HCT116 (cell line): ENCODE measurements around the gene MINDY1. TPM values are rescaled to one million over a fixed set of nuclear protein-coding genes. Genes with fewer than 3 reads are reported as not detected.

ENCODE experiments used
- ATAC-seq: fragments of 200-7000 bp; cut with Tn5 transposase; 2 replicates; pipeline ENCODE4 v1.9.1; 2020; ENCODE audit warnings: mild to moderate bottlenecking, moderate library complexity
- BruUV-seq: library from RNA; stranded (reverse); fragments of 400-500 nt; replicated peaks from 2 replicates; lab custom pipeline; 2021; lab: Mats Ljungman, UMichigan
- CTCF ChIA-PET: fragments of 300-600 bp; sonication (Branson Sonifier 250); formaldehyde crosslinking; loops from one replicate; lab custom pipeline; 2021; ENCODE audit warnings: antibody characterized with exemption; lab: Charles Lee
- POLR2A ChIA-PET: fragments of 300-600, 350-600 bp; sonication (Branson Sonifier 250); formaldehyde crosslinking; loops from one replicate; lab custom pipeline; 2021; ENCODE audit warnings: antibody characterized with exemption; lab: Charles Lee
- RAD21 ChIA-PET, 2 experiments: fragments of 300-600 bp; sonication (Branson Sonifier 250); formaldehyde crosslinking; loops; one replicate each; lab custom pipeline; 2023; ENCODE audit warnings: low total read pairs in 2 of 2; ENCODE audit not compliant: uncharacterized antibody in 2 of 2, unreplicated experiment in 2 of 2, low non-redundant PET in 1 of 2; lab: Charles Lee
- DNase-seq: peaks from one replicate; pipeline ENCODE4 v3.0.0-alpha.2; 2010; ENCODE audit warnings: low read depth, low spot score
- H2AFZ ChIP-seq: fragments of 200-600 bp; shearing (Covaris generic), sonication (generic); 2 replicates; pipeline ENCODE4 v1.6.1; 2017; ENCODE audit warnings: low read depth, mixed run types, mixed read lengths, antibody characterized with exemption, low read length; ENCODE audit not compliant: poor library complexity, severe bottlenecking
- H3K27ac ChIP-seq: 2 replicates; pipeline ENCODE4 v1.5.1; 2012; ENCODE audit warnings: low read depth, low read length
- H3K27me3 ChIP-seq: fragments of 200-600 bp; sonication (generic); 2 replicates; pipeline ENCODE4 v1.6.1; 2016; ENCODE audit warnings: mixed run types, low read length, mixed read lengths; ENCODE audit not compliant: insufficient read depth
- H3K36me3 ChIP-seq, 2 experiments: fragments of 200-500 bp in 1 of 2; fragments of 200-600 bp in 1 of 2; sonication (Bioruptor generic) in 1 of 2; sonication (generic) in 1 of 2; 2 replicates each; pipeline versions ENCODE4 v1.5.1 to v1.6.1; 2014 to 2016; ENCODE audit warnings: low read length in 2 of 2, inconsistent platforms in 1 of 2, mixed read lengths in 1 of 2, mixed run types in 1 of 2; ENCODE audit not compliant: insufficient read depth in 2 of 2, control insufficient read depth in 1 of 2
- H3K4me1 ChIP-seq, 2 experiments: fragments of 200-600 bp in 1 of 2; sonication (generic) in 1 of 2; 2 replicates each; pipeline versions ENCODE4 v1.5.1 to v1.6.1; 2012 to 2017; ENCODE audit warnings: low read length in 2 of 2, inconsistent platforms in 1 of 2, mild to moderate bottlenecking in 1 of 2, mixed read lengths in 1 of 2, mixed run types in 1 of 2, moderate library complexity in 1 of 2; ENCODE audit not compliant: insufficient read depth in 2 of 2, control insufficient read depth in 1 of 2
- H3K4me2 ChIP-seq: fragments of 200-600 bp; sonication (generic); 2 replicates; pipeline ENCODE4 v1.6.1; 2017; ENCODE audit warnings: mixed run types, low read length, mixed read lengths
- H3K4me3 ChIP-seq, 2 experiments: fragments of 200-600 bp in 1 of 2; sonication (generic) in 1 of 2; replicated peaks in 1 of 2; 2 replicates each; pipeline ENCODE4 v1.5.1; 2011 to 2016; ENCODE audit warnings: low read length in 2 of 2, control low read depth in 1 of 2, low read depth in 1 of 2, mild to moderate bottlenecking in 1 of 2, mixed read lengths in 1 of 2, mixed run types in 1 of 2
- H3K79me2 ChIP-seq: fragments of 200-600 bp; sonication (generic); 2 replicates; pipeline ENCODE4 v1.6.1; 2017; ENCODE audit warnings: mild to moderate bottlenecking, mixed run types, low read length, moderate library complexity, mixed read lengths; ENCODE audit not compliant: insufficient read depth
- H3K9ac ChIP-seq: fragments of 200-600 bp; sonication (generic); 2 replicates; pipeline ENCODE4 v1.6.1; 2016; ENCODE audit warnings: low read length, mixed read lengths
- H3K9me2 ChIP-seq: fragments of 200-600 bp; sonication (generic), shearing (Covaris generic); 2 replicates; pipeline ENCODE4 v1.6.1; 2017; ENCODE audit warnings: mixed run types, mild to moderate bottlenecking, moderate library complexity; ENCODE audit not compliant: insufficient read depth
- H3K9me3 ChIP-seq, 2 experiments: fragments of 200-500 bp in 1 of 2; fragments of 200-600 bp in 1 of 2; sonication (Bioruptor generic) in 1 of 2; sonication (generic) in 1 of 2; 2 replicates each; pipeline ENCODE4 v1.6.1; 2014 to 2017; ENCODE audit warnings: low read length in 2 of 2, mixed read lengths in 2 of 2, inconsistent platforms in 1 of 2, low read depth in 1 of 2, mild to moderate bottlenecking in 1 of 2, mixed run types in 1 of 2, moderate library complexity in 1 of 2; ENCODE audit not compliant: control insufficient read depth in 1 of 2, insufficient read depth in 1 of 2
- H4K20me1 ChIP-seq: fragments of 200-600 bp; sonication (generic), shearing (Covaris generic); 2 replicates; pipeline ENCODE4 v1.6.1; 2017; ENCODE audit warnings: mixed run types, mild to moderate bottlenecking, moderate library complexity; ENCODE audit not compliant: insufficient read depth
- CBX3 ChIP-seq: IDR thresholded peaks from 2 replicates; pipeline ENCODE4 v1.6.1; 2012; ENCODE audit warnings: low read depth
- CEBPB ChIP-seq: IDR thresholded peaks from 2 replicates; pipeline ENCODE4 v1.6.1; 2012; ENCODE audit warnings: low read depth
- CTCF ChIP-seq, 3 experiments: fragments of 200-600 bp in 1 of 3; sonication (generic) in 1 of 3; IDR thresholded peaks in 2 of 3; conservative IDR thresholded peaks in 1 of 3; 2 replicates each; pipeline ENCODE4 v1.5.1; 2012 to 2017; ENCODE audit warnings: low read depth in 2 of 3, low read length in 2 of 3, antibody characterized with exemption in 1 of 3, borderline replicate concordance in 1 of 3, control low read depth in 1 of 3, mild to moderate bottlenecking in 1 of 3, mixed read lengths in 1 of 3, mixed run types in 1 of 3, moderate library complexity in 1 of 3; ENCODE audit not compliant: insufficient read depth in 1 of 3
- EGR1 ChIP-seq: IDR thresholded peaks from 2 replicates; pipeline ENCODE4 v1.6.1; 2012; ENCODE audit warnings: low read depth
- ELF1 ChIP-seq: IDR thresholded peaks from 2 replicates; pipeline ENCODE4 v1.6.1; 2012; ENCODE audit warnings: low read depth, borderline replicate concordance
- EZH2phosphoT487 ChIP-seq: fragments of 200-600 bp; IDR thresholded peaks from 2 replicates; pipeline ENCODE4 v1.6.1; 2018; ENCODE audit warnings: antibody characterized with exemption, borderline replicate concordance
- FOSL1 ChIP-seq: IDR thresholded peaks from 2 replicates; pipeline ENCODE4 v1.6.1; 2012; ENCODE audit warnings: low read depth
- POLR2A ChIP-seq: IDR thresholded peaks from 2 replicates; pipeline ENCODE4 v1.7.0; 2011; ENCODE audit warnings: borderline replicate concordance; ENCODE audit not compliant: insufficient read depth, insufficient read length; ENCODE audit errors: extremely low read depth
- POLR2AphosphoS5 ChIP-seq: IDR thresholded peaks from 2 replicates; pipeline ENCODE4 v1.6.1; 2011; ENCODE audit warnings: mild to moderate bottlenecking, low read depth, low read length, moderate library complexity
- RAD21 ChIP-seq: IDR thresholded peaks from 2 replicates; pipeline ENCODE4 v1.6.1; 2012; ENCODE audit warnings: low read depth, mild to moderate bottlenecking
- REST ChIP-seq: IDR thresholded peaks from 2 replicates; pipeline ENCODE4 v1.6.1; 2012; ENCODE audit warnings: low read depth
- SP1 ChIP-seq: IDR thresholded peaks from 2 replicates; pipeline ENCODE4 v1.6.1; 2012; ENCODE audit warnings: low read depth
- SRF ChIP-seq: IDR thresholded peaks from 2 replicates; pipeline ENCODE4 v1.6.1; 2012; ENCODE audit warnings: low read depth
- TCF7L2 ChIP-seq: IDR thresholded peaks from 2 replicates; pipeline ENCODE4 v1.7.0; 2011; ENCODE audit warnings: borderline replicate concordance, inconsistent platforms; ENCODE audit not compliant: insufficient read depth, insufficient read length; ENCODE audit errors: extremely low read depth
- YY1 ChIP-seq: IDR thresholded peaks from 2 replicates; pipeline ENCODE4 v1.6.1; 2011; ENCODE audit warnings: low read length, low read depth, moderate library complexity, mild to moderate bottlenecking; ENCODE audit not compliant: insufficient replicate concordance; ENCODE audit errors: extremely low read depth
- ZBTB33 ChIP-seq: IDR thresholded peaks from 2 replicates; pipeline ENCODE4 v1.6.1; 2011; ENCODE audit warnings: mild to moderate bottlenecking, low read length, moderate library complexity; ENCODE audit not compliant: insufficient replicate concordance; ENCODE audit errors: extremely low read depth
- ZFX ChIP-seq: fragments of 450-650 bp; IDR thresholded peaks from 2 replicates; pipeline ENCODE4 v1.6.1; 2017
- intact Hi-C: fragments of 100-400 bp; cut with micrococcal nuclease; formaldehyde crosslinking; loops from 2 replicates; pipeline ENCODE4 v1.10.0; 2022
- total RNA-seq: library from RNA; stranded (reverse); gene quantifications from one replicate; pipeline ENCODE4 v1.2.1, GENCODE V29; 2021; ENCODE audit not compliant: unreplicated experiment

Gene MINDY1
- total RNA-seq, 1 experiment from 2014 or later: 1.2 TPM

GRCh38 chr1:151002051-151002450 is 4.7 kb downstream of the MINDY1 start:
- ChIA-PET RAD21 (no interaction called here), CTCF (no interaction called here), POLR2A (no interaction called here)
- no peaks in the 10 kb centered on the region for H3K9me3 ChIP-seq
- H3K4me3 ChIP-seq: no peak overlapping the region
- H3K27ac ChIP-seq: no peak overlapping the region
- no peaks in the 10 kb centered on the region for H3K79me2 ChIP-seq
- ATAC-seq: no peak
- BruUV-seq: no TSS peak
- TF ChIP-seq ZBTB33 (no peak), CEBPB (no peak), EGR1 (no peak), CTCF (IDR thresholded peaks at IDR 0.05 in 2 of 3, conservative IDR thresholded peaks at IDR 0.05 in 1 of 3; ENCODE audit: borderline replicate concordance in 1 of 3, insufficient read depth in 1 of 3, low read depth in 2 of 3, low read length in 2 of 3) (no peak), ELF1 (no peak), TCF7L2 (no peak), CBX3 (no peak), SRF (no peak), ZFX (no peak), SP1 (no peak), POLR2AphosphoS5 (no peak), REST (no peak), EZH2phosphoT487 (no peak), YY1 (no peak), POLR2A (no peak), RAD21 (no peak), FOSL1 (no peak)
- no peaks in the 10 kb centered on the region for H3K9me2 ChIP-seq
- no peaks in the 10 kb centered on the region for H3K27me3 ChIP-seq
- DNase-seq: no peak
- intact Hi-C loops: no loop called here
- H3K9ac ChIP-seq: no peak overlapping the region
- peaks cover 9 to 41% of the 10 kb centered on the region in 2 experiments; a peak in 3 of 4 replicates for H3K4me1 ChIP-seq
- H4K20me1 ChIP-seq: no peaks in the 10 kb centered on the region
- H2AFZ ChIP-seq: no peak overlapping the region
- no peak overlapping the region for H3K4me2 ChIP-seq
- H3K36me3 ChIP-seq: no peaks in the 10 kb centered on the region
